ENCODE results near the gene SUGP1.
A peak's percentile ranks its signal among the peaks of the same experiment; 100 is the strongest.

Gene SUGP1

GRCh38 chr19:19259741-19260140 lies 60.6 kb downstream of the SUGP1 start:
- Histone ChIP-seq H3F3A (ENCODE audit: control insufficient read depth, insufficient read depth) (no peaks in the 10 kb centered on the region), H3K4me1 (ENCODE audit: control insufficient read depth, low read length) (peaks cover 18% of the 10 kb centered on the region), H3K27ac (ENCODE audit: low read depth, low read length) (no peak overlapping the region), H3K79me2 (ENCODE audit: control insufficient read depth, low read length) (no peaks in the 10 kb centered on the region), H3K4me3 (ENCODE audit: low read length) (no peak overlapping the region), H3K9me2 (replicated peaks; ENCODE audit: control insufficient read depth, low read length) (no peaks in the 10 kb centered on the region), H4K20me1 (ENCODE audit: control insufficient read depth, insufficient read depth, low read depth, low read length) (no peaks in the 10 kb centered on the region), H3K9me3 (ENCODE audit: control insufficient read depth, insufficient read depth, low read length) (peaks cover 11% of the 10 kb centered on the region; the same call in 1 of the 2 replicates), H3K4me2 (ENCODE audit: low read length) (peak overlapping the region; percentile 31; the same call in 1 of the 2 replicates), H3K27me3 (ENCODE audit: control insufficient read depth, low read length) (peaks cover 41% of the 10 kb centered on the region), H3K36me3 (ENCODE audit: control insufficient read depth, low read length) (no peaks in the 10 kb centered on the region)
- TF ChIP-seq CTCF (IDR thresholded peaks at IDR 0.05; ENCODE audit: low read depth, low read length, poor library complexity, severe bottlenecking) (no peak), EZH2phosphoT487 (IDR thresholded peaks at IDR 0.05; ENCODE audit: borderline replicate concordance, low read length) (no peak)

GRCh38 chr19:19258589-19259338 lies 61.5 kb downstream of the SUGP1 start:
- H4K20me1 ChIP-seq (ENCODE audit: control insufficient read depth, insufficient read depth, low read depth, low read length), result no peaks in the 10 kb centered on the region
- peaks cover 39% of the 10 kb centered on the region for H3K27me3 ChIP-seq (ENCODE audit: control insufficient read depth, low read length)
- no peak overlapping the region for H3K4me2 ChIP-seq (ENCODE audit: low read length)
- TF ChIP-seq CTCF (IDR thresholded peaks at IDR 0.05; ENCODE audit: low read depth, low read length, poor library complexity, severe bottlenecking), result no peak
- no peak for TF ChIP-seq EZH2phosphoT487 (IDR thresholded peaks at IDR 0.05; ENCODE audit: borderline replicate concordance, low read length)
- peaks cover 11% of the 10 kb centered on the region; the same call in 1 of the 2 replicates for H3K9me3 ChIP-seq (ENCODE audit: control insufficient read depth, insufficient read depth, low read length)
- H3F3A ChIP-seq (ENCODE audit: control insufficient read depth, insufficient read depth), result no peaks in the 10 kb centered on the region
- H3K36me3 ChIP-seq (ENCODE audit: control insufficient read depth, low read length), result no peaks in the 10 kb centered on the region
- no peaks in the 10 kb centered on the region for H3K9me2 ChIP-seq (replicated peaks; ENCODE audit: control insufficient read depth, low read length)
- H3K4me1 ChIP-seq (ENCODE audit: control insufficient read depth, low read length), result peaks cover 18% of the 10 kb centered on the region
- no peaks in the 10 kb centered on the region for H3K79me2 ChIP-seq (ENCODE audit: control insufficient read depth, low read length)
- no peak overlapping the region for H3K27ac ChIP-seq (ENCODE audit: low read depth, low read length)
- no peak overlapping the region for H3K4me3 ChIP-seq (ENCODE audit: low read length)

GRCh38 chr19:19257836-19258588 lies 62.3 kb downstream of the SUGP1 start:
- no peaks in the 10 kb centered on the region for H3F3A ChIP-seq (ENCODE audit: control insufficient read depth, insufficient read depth)
- no peak for TF ChIP-seq CTCF (IDR thresholded peaks at IDR 0.05; ENCODE audit: low read depth, low read length, poor library complexity, severe bottlenecking)
- no peak for TF ChIP-seq EZH2phosphoT487 (IDR thresholded peaks at IDR 0.05; ENCODE audit: borderline replicate concordance, low read length)

More at GRCh38 chr19:19257836-19258588, 62.3 kb downstream of the SUGP1 start:
- no peaks in the 10 kb centered on the region for H3K9me2 ChIP-seq (replicated peaks; ENCODE audit: control insufficient read depth, low read length)
- H3K4me3 ChIP-seq (ENCODE audit: low read length), result no peak overlapping the region
- H3K36me3 ChIP-seq (ENCODE audit: control insufficient read depth, low read length), result no peaks in the 10 kb centered on the region
- H3K27ac ChIP-seq (ENCODE audit: low read depth, low read length), result no peak overlapping the region
- peaks cover 18% of the 10 kb centered on the region for H3K4me1 ChIP-seq (ENCODE audit: control insufficient read depth, low read length)
- peaks cover 38% of the 10 kb centered on the region for H3K27me3 ChIP-seq (ENCODE audit: control insufficient read depth, low read length)
- no peaks in the 10 kb centered on the region for H4K20me1 ChIP-seq (ENCODE audit: control insufficient read depth, insufficient read depth, low read depth, low read length)
- no peaks in the 10 kb centered on the region for H3K79me2 ChIP-seq (ENCODE audit: control insufficient read depth, low read length)
- no peak overlapping the region for H3K4me2 ChIP-seq (ENCODE audit: low read length)
- peaks cover 11% of the 10 kb centered on the region; the same call in 1 of the 2 replicates for H3K9me3 ChIP-seq (ENCODE audit: control insufficient read depth, insufficient read depth, low read length)

All from DOHH2 (cell line).